ENCODE data around the gene FNTB. TPM values are rescaled to one million over a fixed set of nuclear protein-coding genes. Genes with fewer than 3 reads are reported as not detected.

FNTB gene
- total and polyA plus RNA-seq, 2 donors (not counting 1 experiment from before 2014, with no cell fraction given), result 6.6 to 10.2 TPM

GRCh38 chr14:65106316-65106715 is 119.6 kb downstream of the FNTB start:
- no peaks in the 10 kb centered on the region for H3K27me3 ChIP-seq (replicated peaks in 1 of 4; ENCODE audit: control extremely low read depth in 1 of 4, control insufficient read depth in 3 of 4, insufficient read depth in 4 of 4, low read length in 3 of 4)
- DNase-seq (no peak), ATAC-seq (ENCODE audit: low read depth) (no peak)
- no peak overlapping the region for H3K4me3 Mint-ChIP-seq
- H3K79me2 ChIP-seq (ENCODE audit: control insufficient read depth, insufficient read depth, low read length), result peaks cover 4% of the 10 kb centered on the region
- peaks cover 6% of the 10 kb centered on the region in 2 donors for H3K4me1 ChIP-seq (ENCODE audit: control insufficient read depth in 2 of 2, insufficient read depth in 2 of 2, low read length in 2 of 2)
- H3K4me1 Mint-ChIP-seq, result peaks cover 10% of the 10 kb centered on the region
- no peak overlapping the region for H3K4me3 ChIP-seq (ENCODE audit: control extremely low read depth in 1 of 5, extremely low read depth in 1 of 5, insufficient read depth in 1 of 5, low read depth in 2 of 5, low read length in 4 of 5)
- WGBS (ENCODE audit: insufficient coverage), result 100% methylated on average over 3 of the region's 4 CpGs
- no peaks in the 10 kb centered on the region for H3K36me3 ChIP-seq (replicated peaks in 1 of 2; ENCODE audit: control extremely low read depth in 1 of 2, control insufficient read depth in 1 of 2, extremely low read depth in 1 of 2, insufficient read depth in 2 of 2, low read length in 1 of 2)
- H3K4me2 ChIP-seq (replicated peaks; ENCODE audit: low read depth, low read length, poor library complexity, severe bottlenecking), result no peak overlapping the region
- ChIA-PET CTCF (interaction anchor here (0.7 to 1.1 kb wide), 3 partner anchors 25 to 72 kb away, joined by 3 to 6 read pairs (median 6); no protein-coding TSS in a partner anchor), POLR2A (no interaction called here)
- H3K27ac ChIP-seq (ENCODE audit: low read length in 2 of 2), result no peak overlapping the region
- no peaks in the 10 kb centered on the region for H3K9me3 ChIP-seq (ENCODE audit: control extremely low read depth in 1 of 3, control insufficient read depth in 2 of 3, insufficient read depth in 1 of 3, low read length in 2 of 3)
- no peak overlapping the region for H2AFZ ChIP-seq (ENCODE audit: insufficient read depth, low read depth, low read length, poor library complexity, severe bottlenecking)
- H3K27ac Mint-ChIP-seq, result no peak overlapping the region
- TF ChIP-seq CTCF (IDR thresholded peaks at IDR 0.05) (no peak), EZH2 (IDR thresholded peaks at IDR 0.05; ENCODE audit: borderline replicate concordance, insufficient read depth, low read depth, low read length, poor library complexity, severe bottlenecking) (no peak)
- intact Hi-C loops (cut with micrococcal nuclease), result no loop called here
- no peaks in the 10 kb centered on the region for H4K20me1 ChIP-seq (ENCODE audit: control insufficient read depth, insufficient read depth, low read length, poor library complexity, severe bottlenecking)
- no peaks in the 10 kb centered on the region for H3K9me3 Mint-ChIP-seq (ENCODE audit: insufficient read depth)
- H3K9ac ChIP-seq (ENCODE audit: low read length), result no peak overlapping the region
- H3K27me3 Mint-ChIP-seq, result no peaks in the 10 kb centered on the region

- Histone ChIP-seq H3K9me3 (ENCODE audit: control extremely low read depth in 1 of 3, control insufficient read depth in 2 of 3, insufficient read depth in 1 of 3, low read length in 2 of 3) (no peaks in the 10 kb centered on the region), H3K4me2 (replicated peaks; ENCODE audit: low read depth, low read length, poor library complexity, severe bottlenecking) (no peak overlapping the region), H4K20me1 (ENCODE audit: control insufficient read depth, insufficient read depth, low read length, poor library complexity, severe bottlenecking) (no peaks in the 10 kb centered on the region), H3K9ac (ENCODE audit: low read length) (no peak overlapping the region), H3K79me2 (ENCODE audit: control insufficient read depth, insufficient read depth, low read length) (peaks cover 3% of the 10 kb centered on the region), H3K4me1 (ENCODE audit: control insufficient read depth in 2 of 2, insufficient read depth in 2 of 2, low read length in 2 of 2) (peaks cover 6% of the 10 kb centered on the region in 2 donors), H3K27ac (ENCODE audit: low read length in 2 of 2) (no peak overlapping the region), H3K36me3 (replicated peaks in 1 of 2; ENCODE audit: control extremely low read depth in 1 of 2, control insufficient read depth in 1 of 2, extremely low read depth in 1 of 2, insufficient read depth in 2 of 2, low read length in 1 of 2) (no peaks in the 10 kb centered on the region), H3K27me3 (replicated peaks in 1 of 4; ENCODE audit: control extremely low read depth in 1 of 4, control insufficient read depth in 3 of 4, insufficient read depth in 4 of 4, low read length in 3 of 4) (no peaks in the 10 kb centered on the region), H2AFZ (ENCODE audit: insufficient read depth, low read depth, low read length, poor library complexity, severe bottlenecking) (no peak overlapping the region), H3K4me3 (ENCODE audit: control extremely low read depth in 1 of 5, extremely low read depth in 1 of 5, insufficient read depth in 1 of 5, low read depth in 2 of 5, low read length in 4 of 5) (no peak overlapping the region)
- peaks cover 9% of the 10 kb centered on the region for H3K4me1 Mint-ChIP-seq
- H3K27me3 Mint-ChIP-seq, result no peaks in the 10 kb centered on the region
- intact Hi-C loops (cut with micrococcal nuclease), result no loop called here
- DNase-seq, result no peak
- no peak for ATAC-seq (ENCODE audit: low read depth)
- no CpG with 5 or more reads among the region's 1 CpG for WGBS (ENCODE audit: insufficient coverage)
- CTCF ChIA-PET, result interaction anchor here (1.0 to 1.1 kb wide), 2 partner anchors 25 to 57 kb away, joined by 3 to 6 read pairs; no protein-coding TSS in a partner anchor
- TF ChIP-seq EZH2 (IDR thresholded peaks at IDR 0.05; ENCODE audit: borderline replicate concordance, insufficient read depth, low read depth, low read length, poor library complexity, severe bottlenecking), result no peak
- TF ChIP-seq CTCF (IDR thresholded peaks at IDR 0.05), result no peak
- POLR2A ChIA-PET, result no interaction called here
- H3K27ac Mint-ChIP-seq, result no peak overlapping the region
- no peaks in the 10 kb centered on the region for H3K9me3 Mint-ChIP-seq (ENCODE audit: insufficient read depth)
- no peak overlapping the region for H3K4me3 Mint-ChIP-seq
These were observed 120.0 kb downstream of the FNTB start for GRCh38 chr14:65106736-65107135.
